H1 (cell line): ENCODE measurements around the gene DCP1A. TPM values are rescaled to one million over a fixed set of nuclear protein-coding genes. Genes with fewer than 3 reads are reported as not detected.

Experiments
- GABPA ChIP-seq: IDR thresholded peaks from 2 replicates; pipeline ENCODE4 v1.6.1; 2011; ENCODE audit warnings: mild to moderate bottlenecking, low read length, moderate library complexity, borderline replicate concordance; ENCODE audit not compliant: insufficient read depth
- POLR2A ChIP-seq, 2 experiments: IDR thresholded peaks; 1 replicate in 1 of 2; 2 replicates in 1 of 2; pipeline ENCODE4 v1.6.1; 2011; ENCODE audit warnings: low read depth in 2 of 2, low read length in 2 of 2, mild to moderate bottlenecking in 2 of 2; ENCODE audit errors: control extremely low read depth in 1 of 2
- SUZ12 ChIP-seq: fragments of 200-600 bp; sonication (generic); IDR thresholded peaks from 2 replicates; pipeline ENCODE4 v1.6.1; 2012; ENCODE audit warnings: mild to moderate bottlenecking, inconsistent platforms, low read length, moderate library complexity, mixed read lengths
- polyA plus RNA-seq, 7 experiments: library from polyadenylated mRNA; depleted of rRNA in 3 of 7; stranded (reverse) in 5 of 7; unstranded in 2 of 7; fragments of >200 nt in 5 of 7; fragments of 200-250 nt in 2 of 7; gene quantifications; 1 replicate in 5 of 7; 2 replicates in 1 of 7; 4 replicates in 1 of 7; pipeline versions ENCODE4 v1.2.1 to v1.2.3, GENCODE V29; 2011 to 2013; ENCODE audit warnings: missing spikeins in 2 of 7, mixed read lengths in 2 of 7
- total RNA-seq: library from RNA; stranded (reverse); fragmentation: NEBNext Ultra II Directional; extraction: Animal tissue kit (Norgen Biotek cat#: 25700); gene quantifications from 2 replicates; pipeline ENCODE4 v1.2.1, GENCODE V29; 2021

The DCP1A gene
- total and polyA plus RNA-seq, 2 of the 8 experiments (the other 6 are each of a cell fraction or from before 2014, with no cell fraction given): 13.2 to 15.9 TPM

GRCh38 chr3:53243165-53243564 lies 104.2 kb downstream of the DCP1A start (continued):
- no peak for TF ChIP-seq SUZ12
- no peak for TF ChIP-seq GABPA
- TF ChIP-seq POLR2A (IDR thresholded peaks at IDR 0.05; ENCODE audit: control extremely low read depth in 1 of 2, low read depth in 2 of 2, low read length in 2 of 2): no peak
